DMS 273 (cell line): Measurements from ENCODE around the gene DCHS2.

Source experiments
- DNase-seq: peaks from one replicate; lab custom pipeline; 2025; ENCODE audit not compliant: unreplicated experiment; lab: John Stamatoyannopoulos, UW

DCHS2 gene, protein sequence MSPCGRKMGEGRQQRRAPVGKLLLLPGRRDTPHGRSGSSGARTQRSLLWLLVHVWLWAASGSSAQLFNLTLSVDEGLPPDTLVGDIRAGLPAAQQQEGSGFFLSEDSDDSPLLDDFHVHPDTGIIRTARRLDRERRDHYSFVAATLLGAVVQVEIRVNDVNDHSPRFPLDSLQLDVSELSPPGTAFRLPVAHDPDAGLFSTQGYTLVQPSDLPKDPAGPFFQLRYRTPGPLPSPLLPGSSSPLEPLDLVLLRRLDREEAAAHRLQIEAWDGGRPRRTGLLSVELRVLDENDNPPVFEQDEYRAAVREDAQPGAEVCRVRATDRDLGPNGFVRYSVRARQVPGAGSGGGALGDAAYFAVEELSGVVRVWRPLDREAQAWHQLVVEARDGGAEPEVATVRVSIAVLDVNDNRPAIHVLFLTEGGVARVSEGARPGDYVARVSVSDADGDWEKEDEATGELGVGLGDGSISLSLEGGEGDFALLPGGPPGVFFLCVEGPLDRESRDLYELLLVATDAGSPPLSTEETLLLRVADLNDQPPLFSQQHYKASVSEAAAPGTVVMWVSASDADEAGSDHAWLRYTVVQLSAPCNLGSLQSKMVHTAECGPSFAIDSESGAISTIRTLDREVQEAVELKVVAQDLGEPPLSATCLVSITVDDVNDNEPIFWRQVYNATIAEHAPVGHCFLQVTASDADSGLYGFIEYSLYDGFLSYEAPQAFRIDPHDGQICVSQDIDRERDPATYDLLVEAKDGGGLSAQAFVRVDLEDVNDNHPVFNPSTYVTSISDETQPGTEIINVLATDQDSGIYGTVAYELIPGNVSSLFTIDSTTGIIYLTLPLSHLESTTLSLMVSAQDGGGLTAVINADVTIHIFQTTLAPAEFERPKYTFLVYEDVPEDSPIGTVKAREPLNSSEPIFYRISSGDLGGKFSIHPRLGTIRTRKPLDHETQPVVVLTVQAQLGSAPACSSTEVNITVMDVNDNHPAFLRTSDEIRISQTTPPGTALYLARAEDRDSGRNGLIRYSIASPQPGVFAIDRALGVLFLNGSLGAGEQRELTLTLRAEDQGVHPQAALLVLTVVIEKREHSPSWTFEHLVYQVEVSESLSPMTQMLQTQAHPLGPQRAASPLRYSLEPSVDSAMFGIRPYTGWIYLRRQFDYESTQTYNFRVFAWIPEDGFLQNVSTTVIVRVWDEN (N-terminal part only)

DNA sequence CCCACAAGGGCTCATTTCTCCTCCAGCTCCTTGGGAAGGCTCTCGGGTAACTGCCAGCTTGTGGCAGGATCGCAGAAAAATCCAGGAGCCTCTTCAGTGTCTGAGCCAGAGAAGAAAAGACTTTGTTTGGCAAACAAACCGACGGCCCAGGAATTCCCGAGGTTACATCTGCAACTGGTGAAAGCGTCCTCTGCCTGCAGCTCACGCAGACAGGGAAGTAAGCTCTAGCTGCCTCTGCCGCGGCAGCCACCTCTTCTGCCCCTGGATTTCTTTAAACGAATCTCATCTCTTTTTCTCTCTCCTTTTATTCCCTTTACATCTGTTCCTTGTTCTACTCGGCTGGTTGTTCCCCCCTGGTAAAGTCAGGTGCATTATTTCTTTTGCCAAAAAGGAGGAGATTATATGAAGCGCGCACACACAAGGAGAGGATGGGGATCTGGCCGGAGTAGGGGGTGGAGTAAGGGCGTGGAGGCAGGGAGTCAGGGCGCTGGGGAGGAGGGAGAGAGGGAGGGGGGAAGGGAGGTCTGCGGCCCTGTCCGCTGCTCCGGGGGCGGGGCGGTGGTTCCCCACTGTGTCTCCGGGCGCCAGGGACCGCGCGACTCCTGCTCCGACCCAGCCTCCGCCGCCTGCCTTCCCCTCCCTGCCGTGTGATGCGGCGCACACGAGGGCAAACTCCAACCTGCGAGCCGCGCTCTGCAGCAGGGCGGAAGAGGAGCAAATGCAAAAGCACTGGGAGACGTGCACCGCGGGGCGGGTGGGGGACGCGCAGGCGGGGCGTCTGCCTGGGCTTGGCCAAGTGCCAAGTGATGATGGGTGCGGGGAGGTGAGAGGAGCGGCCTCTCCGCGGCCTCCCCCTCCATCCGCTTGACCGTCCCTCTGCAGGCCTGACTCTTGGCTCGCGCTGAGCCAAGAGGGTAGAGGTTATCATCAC, at the start of gene DCHS2:
TSS of gene DCHS2 (minus strand) at position 459 of the 931 bp plus-strand sequence. CDS start at position 15, 444 bp downstream.
- DNase-seq = peak; percentile 21

DNA sequence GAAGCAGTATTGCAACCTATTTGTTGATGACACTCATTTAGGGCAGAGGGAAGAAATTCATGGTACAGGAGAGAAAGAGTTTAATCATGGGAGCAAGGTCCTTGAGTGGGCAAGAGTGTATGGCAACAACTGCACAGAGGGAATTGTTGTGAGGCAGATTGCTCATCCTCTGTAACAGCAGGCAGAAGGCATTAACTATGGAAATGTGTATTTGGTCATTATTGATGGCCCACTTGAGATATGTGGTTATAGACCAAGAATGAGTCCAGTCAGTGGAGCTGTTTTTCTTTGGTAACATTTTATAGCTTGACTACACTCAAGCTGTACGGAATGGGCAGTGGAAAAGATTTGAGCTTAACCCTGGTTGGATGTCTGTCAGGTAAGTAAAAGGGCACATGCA, 42.7 kb upstream of the DCHS2 start:
- no peak for DNase-seq

DNA sequence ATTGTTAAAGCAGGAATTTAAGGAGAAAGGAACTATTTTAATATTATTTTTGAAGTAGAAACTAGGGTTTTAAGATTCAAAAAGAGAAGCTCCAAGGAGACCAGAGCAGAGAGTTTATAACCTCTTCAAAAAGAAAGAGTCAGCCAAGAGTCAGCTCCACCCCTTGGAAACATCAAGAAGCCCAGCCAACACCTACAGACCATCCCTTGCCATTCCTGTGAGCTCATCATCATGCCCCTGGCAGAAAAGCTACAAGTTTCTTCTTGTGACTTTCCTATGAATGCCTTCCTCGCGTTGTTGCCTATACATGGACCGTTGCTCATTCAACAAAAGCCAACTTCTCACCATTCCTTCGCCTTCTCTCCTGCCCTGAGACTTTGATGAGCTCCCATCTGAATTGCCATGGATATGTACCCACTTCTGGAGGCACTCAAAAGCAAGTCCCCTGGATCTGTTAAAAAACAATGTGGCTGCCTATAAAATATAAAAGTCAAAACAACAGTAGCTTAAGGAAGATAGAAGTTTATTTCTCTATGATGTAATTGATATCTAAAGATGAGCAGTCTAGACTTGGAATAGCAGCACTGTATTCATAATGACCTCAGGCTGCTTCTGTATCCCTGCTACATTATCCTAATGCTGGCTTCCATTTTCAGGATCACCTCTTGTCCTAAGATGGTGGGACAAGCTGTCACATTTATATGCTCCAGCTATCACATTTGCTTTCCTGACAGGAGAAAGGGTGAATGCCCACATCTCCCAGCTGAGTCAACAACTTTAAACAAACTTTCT, 38.3 kb upstream of the DCHS2 start:
- no peak for DNase-seq

DNA sequence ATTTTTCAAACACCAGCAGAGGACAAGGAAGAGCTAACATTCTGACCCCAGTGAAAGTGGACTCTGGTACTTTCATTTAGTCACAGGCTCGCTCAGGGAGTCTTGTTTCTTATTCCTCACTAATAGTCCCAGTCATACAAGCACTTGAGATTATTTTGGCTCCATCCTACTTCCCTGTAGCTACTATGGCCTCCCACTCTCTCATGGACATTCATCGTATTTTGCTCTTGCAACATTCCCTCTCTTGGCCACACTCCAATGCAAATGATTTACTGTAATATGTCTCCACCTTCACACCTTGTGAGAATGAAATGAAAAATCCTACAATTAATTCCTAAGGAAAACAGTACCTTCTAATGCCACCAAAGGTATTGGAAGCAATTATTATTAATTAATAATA, 37.3 kb upstream of the DCHS2 start:
- DNase-seq = no peak

DNA sequence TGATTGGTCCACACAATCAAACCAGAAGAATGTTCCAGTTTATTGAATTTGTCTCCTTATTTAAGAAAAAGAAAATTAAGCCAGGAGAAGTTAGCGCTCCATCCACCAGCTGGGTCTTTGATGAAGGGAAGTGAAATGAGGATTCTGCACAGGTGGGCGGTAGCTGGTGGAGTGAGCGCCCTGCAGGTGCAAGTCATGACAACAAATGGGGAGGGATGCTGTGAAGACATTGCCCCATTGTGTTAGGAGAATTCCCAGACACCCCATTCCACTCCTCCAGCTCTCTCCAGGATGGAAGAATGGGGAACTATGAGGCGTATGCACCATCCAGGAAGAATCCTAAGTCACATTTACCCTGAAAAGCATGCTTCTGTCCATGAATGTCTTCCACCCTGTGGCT, 35.7 kb upstream of the DCHS2 start:
- no peak for DNase-seq

DNA sequence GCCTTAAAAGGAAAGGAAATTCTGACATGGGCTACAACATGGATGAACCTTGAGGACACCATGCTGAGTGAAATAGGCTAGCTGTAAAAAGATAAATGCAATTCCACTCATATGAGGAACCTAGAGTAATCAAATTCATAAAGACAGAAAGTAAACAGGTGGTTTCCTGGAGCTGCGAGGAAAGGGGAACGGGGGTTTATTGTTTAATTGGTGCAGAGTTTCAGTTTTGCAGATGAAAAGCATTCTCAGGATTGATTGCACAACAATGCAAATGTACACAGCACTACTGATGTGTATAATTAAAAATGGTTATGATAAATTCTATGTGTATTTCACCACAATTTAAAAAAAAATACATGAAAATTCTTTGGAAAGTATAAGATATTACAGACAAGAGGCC, 34.6 kb upstream of the DCHS2 start:
- DNase-seq = no peak

DNA sequence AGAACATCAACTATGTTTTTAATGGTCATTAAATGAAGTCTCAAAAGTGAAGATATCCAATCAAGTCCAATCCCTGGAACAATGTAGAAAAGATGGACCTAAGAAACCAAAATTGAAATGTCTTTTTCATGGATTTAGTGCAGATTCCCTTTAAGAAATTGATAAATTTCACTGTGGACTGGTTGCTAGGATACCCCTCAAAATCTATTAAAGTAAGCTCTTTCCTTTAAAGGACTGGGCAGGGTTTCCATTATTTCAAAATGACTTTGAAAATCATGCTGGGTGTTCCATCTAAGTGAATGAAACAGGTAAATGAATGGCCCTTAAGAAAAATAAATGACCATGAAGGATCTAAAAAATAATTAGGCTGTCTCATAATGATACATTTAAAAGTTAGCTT, 30.0 kb upstream of the DCHS2 start:
- no peak for DNase-seq

DNA sequence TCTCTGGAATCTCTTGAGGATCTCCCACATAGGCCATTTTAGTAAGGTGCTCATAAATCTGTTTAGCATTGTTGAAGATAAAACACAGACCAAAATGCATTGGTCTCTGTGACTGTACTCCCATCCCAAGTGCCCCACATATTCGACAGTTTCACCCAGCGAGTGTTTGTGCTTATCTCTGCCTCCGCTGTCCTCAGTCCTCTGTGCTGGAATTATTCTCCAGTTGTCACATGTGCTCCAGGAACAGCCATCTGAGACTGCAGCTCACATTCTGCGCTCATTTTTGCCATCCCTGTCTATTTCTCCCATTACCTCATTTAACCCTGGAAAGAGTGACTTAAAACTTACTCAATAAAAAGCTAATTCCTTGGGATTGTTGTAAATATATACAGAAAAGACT, 27.6 kb upstream of the DCHS2 start:
- DNase-seq = no peak

DNA sequence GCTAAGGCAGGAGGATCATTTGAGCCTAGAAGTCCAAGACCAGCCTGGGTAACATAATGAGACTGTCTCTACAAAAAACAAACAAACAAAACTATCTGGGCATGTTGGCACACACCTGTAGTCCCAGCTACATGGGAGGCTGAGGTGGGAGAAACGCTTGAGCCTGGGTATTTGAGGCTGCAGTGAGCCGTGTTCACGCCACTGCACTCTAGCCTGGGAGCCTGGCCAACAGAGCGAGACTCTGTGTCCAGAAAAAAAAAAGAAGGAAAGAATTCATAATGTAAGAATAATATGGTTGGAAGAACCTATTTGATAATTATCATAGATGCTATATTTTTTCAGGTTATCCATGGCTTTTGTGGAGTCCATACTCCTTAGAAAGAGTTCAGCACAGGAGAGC, 26.0 kb upstream of the DCHS2 start:
- DNase-seq = no peak

DNA sequence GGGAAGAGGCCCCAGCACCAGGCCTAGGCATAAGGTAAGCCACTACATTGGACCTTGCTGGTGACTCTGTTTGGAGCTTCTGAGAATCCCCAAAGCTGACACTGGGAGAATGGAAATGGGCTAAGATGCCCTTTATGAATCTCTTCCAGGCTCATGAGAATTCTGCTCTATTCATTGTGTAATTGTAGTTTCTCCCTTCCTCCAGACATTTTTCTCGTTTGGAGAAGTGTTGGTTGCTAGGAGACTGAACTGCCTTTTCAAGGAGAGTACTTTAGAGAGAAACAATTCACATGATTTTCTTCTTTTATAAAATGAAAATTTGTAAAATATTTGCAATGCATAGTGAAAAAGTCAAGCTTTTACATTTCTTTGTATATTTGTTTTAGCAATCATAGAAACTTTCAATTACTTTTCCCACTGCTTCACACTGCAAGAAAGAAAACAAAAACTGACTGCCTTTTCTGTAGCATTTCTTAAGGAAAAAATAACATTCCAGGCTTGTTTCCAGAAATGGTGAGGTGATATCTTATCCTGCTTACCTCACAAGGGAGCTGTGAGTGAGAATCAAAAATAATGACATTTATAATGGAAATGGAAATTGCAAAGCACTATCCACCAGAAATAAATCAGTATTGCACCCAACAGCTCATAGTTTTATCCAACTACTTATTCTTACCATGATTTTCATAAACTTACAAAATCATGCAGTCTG, 24.9 kb upstream of the DCHS2 start:
- no peak for DNase-seq

DNA sequence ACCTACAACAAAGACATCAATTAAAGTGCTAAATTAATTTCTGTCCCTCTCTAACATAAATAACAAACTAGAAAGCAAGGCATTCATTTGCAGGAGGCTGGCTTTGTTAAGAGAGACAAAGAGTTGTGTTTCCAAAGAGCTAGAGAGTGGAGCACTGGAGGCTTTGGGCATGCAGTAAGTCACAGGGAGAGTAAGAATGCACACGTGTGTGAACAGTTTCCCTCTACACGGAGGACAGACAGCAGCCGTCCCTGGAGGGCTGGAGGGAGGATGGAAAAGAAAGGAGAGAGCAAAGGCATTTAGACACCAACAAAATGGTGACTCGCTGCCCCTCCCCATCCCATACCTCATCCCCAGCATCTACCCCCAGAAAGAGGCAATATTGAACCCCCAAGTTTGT, 20.4 kb upstream of the DCHS2 start:
- no peak for DNase-seq

DNA sequence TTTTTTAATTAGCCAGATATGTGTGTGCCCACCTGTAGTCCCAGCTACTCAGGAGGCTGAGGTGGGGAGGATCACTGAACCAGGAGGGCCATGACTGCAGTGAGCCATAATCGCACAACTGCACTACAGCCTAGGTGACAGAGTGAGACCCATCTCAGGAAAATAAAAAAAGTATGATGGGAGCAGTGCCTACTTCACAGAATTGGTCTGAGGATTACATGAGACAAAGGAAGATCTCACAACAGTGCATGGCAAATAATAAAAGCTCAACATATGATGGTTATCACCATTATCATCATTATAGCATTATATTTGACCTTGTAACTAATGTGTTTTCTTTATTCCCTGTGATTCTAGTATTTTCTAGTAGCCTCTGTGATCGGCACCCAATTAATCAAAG, 19.9 kb upstream of the DCHS2 start:
- no peak for DNase-seq

DNA sequence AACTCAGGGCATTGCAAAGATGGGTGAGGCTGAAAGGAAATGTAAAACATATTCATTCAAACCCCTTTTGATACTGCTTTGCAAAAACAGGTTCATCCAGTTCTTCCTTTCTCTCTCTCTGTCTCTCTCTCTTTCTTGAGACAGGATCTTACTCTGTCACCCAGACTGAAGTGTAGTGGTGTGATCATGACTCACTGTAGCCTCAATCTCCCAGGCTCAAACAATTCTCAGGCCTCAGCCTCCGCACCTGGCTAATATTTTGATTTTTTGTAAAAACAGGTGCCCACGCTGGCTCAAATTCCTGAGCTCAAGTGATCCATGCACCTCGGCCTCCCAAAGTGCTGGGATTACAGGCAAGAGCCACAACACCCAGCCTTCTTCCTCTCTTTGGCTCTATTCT, 15.6 kb upstream of the DCHS2 start:
- no peak for DNase-seq

DNA sequence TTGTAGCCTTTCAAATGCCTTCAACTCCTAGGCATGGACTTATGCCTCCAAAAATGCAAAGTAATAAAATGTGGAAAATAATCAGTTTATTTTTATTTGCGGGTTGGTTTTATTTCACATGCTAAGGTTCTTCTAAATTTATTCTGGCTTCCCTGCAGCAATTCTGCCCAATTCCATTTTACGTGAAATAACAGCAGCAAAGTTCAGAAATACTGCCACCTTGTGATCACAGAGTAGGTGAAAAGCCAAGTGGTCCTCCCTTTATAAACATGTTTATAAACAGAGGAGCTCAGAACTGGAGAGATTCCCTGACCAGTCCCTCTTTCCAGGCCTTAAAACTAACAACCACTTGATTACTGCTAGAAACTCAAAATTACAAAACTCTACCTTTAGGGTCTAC, 14.7 kb upstream of the DCHS2 start:
- DNase-seq = peak; percentile 37

DNA sequence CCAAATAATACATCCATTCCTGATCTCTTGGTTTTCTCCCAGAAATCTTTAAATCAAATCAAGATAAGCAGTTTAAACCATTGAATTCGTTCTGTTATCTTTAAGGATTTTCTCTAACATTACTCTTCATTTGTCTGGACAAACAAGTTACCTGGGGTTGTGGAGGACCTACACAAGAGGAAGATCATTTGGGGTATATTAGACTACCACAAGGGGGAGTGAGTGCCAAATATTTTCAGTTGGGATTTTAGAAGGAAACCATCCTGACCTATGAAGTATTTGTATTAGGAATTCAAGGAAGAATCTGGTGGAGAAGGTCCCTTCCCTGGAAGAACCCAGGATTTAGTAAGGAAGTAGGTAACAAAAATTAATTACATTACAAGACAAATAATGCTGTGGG, 12.0 kb upstream of the DCHS2 start:
- DNase-seq = peak; percentile 32

DNA sequence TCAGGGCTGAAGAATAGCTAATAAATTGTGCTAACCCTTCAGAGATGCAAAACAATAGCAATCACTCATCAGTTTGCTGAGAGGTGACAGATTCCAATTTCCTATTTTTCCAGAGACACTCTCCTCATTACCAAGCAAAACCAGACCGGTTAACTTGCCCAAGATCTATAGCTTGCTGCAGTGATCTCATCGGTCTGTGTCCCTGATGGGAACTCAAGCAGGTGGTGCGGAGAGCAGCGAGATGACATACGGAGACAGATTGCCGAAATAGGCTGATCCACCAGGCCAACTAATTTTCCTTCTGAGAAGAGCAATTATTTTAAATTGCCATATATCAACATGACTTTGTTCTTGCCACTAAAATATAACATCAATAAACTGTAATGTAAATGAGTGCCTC, 10.5 kb upstream of the DCHS2 start:
- peak; percentile 9 for DNase-seq

DNA sequence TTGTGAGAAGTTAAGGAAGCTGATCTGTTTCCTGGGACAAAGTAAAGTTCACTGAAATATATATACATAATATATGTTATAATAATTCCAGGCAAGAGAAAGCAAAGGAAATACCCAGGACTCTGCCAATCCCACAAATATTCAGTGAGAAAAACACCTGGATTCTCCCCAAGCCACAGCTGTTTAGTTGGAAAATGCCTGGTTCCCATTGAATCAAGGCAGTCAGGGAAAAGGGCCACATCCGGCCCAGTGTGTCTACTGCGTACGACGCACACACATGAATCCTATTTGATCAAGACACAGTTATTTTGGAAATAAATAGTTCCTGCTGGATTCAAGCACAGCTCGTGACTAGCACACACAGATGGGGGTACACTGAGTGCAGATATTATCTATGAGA, 6.3 kb upstream of the DCHS2 start:
- DNase-seq = no peak

DNA sequence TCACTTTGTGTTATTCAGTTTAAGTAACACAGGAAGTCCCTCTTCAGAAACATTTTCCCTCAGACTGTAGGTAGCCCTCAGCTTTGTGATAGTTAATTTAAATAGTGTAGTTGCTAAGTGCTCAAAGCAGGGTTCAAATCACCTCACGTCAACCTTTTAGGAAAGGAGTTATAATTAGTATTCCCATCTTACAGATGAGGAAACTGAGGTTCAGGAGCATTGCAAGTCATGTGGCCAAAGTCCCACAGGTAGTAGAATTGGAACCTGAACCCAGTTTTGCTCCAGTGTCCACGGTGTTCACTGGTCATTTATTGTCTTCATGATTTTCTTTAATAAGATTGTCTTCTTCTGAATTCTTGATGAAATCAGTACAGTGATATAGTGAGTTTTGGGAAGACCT, 4.3 kb upstream of the DCHS2 start:
- DNase-seq = no peak

DNA sequence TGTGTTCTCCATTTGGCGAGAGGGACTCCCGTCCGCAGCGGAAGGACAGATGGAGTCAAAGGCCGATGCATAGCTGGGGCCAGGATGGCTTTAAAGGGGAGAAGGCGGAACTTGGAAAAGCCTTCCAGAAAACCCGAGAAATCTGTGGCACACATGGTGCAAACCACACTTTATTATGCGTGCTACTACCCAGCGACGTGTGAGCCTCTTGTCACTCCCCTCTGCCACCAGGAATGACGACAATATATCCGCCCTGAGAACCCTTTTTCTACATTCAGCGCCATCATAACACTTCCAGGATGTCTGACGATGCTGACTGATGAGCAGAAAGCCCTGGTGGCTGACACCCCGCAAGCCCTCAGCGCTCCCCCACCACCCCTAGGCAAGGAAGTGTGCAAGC, 689 bp upstream of the DCHS2 start:
- peak; percentile 21 for DNase-seq
